Fibroblast of mammary gland (primary cell): Measurements from ENCODE around the gene EHBP1.
"Not testable (repeated sequence)": the region's sequence is repeated elsewhere in the genome, so short reads cannot be mapped to it uniquely, and the experiment has no call there.

ENCODE experiments used
- DNase-seq: peaks from one replicate; pipeline ENCODE4 v3.0.0-alpha.2; 2010; ENCODE audit warnings: low read depth
- H3K4me3 ChIP-seq: 2 replicates; pipeline ENCODE4 v1.5.1; 2011; ENCODE audit warnings: low read depth, mild to moderate bottlenecking, low read length, moderate library complexity; ENCODE audit not compliant: control insufficient read depth
- TF ChIP-seq, protein P1 (sequence below): conservative IDR thresholded peaks from 2 replicates; pipeline ENCODE4 v1.5.1; 2011; ENCODE audit warnings: low read depth, low read length, inconsistent platforms; ENCODE audit not compliant: control insufficient read depth, insufficient read depth

Gene EHBP1

DNA sequence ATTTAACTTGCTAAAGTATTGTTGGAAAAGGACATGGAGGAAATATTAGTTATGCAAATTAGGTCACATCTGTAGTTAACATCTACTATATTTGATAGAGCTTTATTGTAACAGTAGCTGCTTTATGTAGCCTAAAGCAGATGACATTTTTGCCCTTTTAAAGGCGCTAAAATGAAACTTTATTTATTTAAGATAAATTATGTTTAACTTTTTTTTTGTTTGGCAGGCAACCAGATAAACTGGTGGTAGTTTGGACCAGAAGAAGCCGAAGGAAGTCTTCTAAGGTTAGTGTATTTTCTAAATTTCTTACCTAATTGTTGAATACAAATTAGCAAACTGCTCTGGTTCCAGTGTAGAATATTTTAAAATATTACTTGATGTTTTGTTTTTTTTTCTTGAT, 41.7 kb downstream of the EHBP1 start:
- no peak for DNase-seq
- TF ChIP-seq, protein P1, sequence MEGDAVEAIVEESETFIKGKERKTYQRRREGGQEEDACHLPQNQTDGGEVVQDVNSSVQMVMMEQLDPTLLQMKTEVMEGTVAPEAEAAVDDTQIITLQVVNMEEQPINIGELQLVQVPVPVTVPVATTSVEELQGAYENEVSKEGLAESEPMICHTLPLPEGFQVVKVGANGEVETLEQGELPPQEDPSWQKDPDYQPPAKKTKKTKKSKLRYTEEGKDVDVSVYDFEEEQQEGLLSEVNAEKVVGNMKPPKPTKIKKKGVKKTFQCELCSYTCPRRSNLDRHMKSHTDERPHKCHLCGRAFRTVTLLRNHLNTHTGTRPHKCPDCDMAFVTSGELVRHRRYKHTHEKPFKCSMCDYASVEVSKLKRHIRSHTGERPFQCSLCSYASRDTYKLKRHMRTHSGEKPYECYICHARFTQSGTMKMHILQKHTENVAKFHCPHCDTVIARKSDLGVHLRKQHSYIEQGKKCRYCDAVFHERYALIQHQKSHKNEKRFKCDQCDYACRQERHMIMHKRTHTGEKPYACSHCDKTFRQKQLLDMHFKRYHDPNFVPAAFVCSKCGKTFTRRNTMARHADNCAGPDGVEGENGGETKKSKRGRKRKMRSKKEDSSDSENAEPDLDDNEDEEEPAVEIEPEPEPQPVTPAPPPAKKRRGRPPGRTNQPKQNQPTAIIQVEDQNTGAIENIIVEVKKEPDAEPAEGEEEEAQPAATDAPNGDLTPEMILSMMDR = no peak
- H3K4me3 ChIP-seq = no peak overlapping the region

DNA sequence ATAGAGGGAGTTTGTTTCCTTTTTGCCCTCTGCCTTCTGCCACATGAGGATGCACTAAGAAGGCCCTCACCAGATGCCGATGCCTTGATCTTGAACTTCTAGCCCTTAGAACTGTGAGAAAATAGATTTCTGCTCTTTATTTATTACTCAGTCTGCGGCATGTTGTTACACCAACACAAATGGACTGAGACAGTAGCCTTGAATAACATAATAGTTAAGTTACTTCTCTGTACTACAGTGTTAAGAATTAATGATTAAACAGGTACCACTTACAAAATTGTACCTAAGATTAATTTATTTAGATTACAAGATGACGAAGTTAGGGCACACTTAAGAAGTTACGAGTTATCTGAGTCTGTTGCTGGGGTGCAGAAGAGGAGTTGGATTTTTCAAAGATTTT, 42.4 kb downstream of the EHBP1 start:
- TF ChIP-seq, protein P1 = no peak
- no peak overlapping the region for H3K4me3 ChIP-seq
- no peak for DNase-seq

DNA sequence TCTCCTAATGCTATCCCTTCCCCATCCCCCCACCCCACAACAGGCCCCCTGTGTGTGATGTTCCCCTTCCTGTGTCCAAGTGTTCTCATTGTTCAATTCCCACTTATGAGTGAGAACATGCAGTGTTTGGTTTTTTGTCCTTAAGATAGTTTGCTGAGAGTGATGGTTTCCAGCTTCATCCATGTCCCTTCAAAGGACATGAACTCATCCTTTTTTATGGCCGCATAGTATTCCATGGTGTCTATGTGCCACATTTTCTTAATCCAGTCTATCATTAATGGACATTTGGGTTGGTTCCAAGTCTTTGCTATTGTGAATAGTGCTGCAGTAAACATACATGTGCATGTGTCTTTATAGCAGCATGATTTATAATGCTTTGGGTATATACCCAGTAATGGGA, 43.6 kb downstream of the EHBP1 start:
- not testable (repeated sequence) for DNase-seq, H3K4me3 ChIP-seq

DNA sequence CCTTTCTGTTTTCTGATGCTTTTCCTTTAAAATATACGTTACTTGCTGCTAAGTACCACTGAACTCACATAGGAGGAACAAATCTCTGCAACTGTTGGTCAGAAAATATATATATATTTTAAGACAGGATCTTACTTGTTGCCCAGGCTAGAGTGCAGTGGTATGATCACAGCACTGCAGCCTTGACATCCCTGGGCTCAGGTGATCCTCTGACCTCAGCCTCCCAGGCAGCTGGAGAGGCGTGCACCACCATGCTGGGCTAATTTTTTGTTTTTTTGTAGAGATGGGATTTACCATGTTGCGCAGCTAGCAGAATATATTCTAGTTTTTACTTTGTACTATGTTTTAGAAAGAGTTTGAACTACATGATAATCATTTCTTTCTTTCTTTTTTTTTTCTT, 51.5 kb downstream of the EHBP1 start:
- no peak for DNase-seq
- TF ChIP-seq, protein P1 = no peak
- no peak overlapping the region for H3K4me3 ChIP-seq

DNA sequence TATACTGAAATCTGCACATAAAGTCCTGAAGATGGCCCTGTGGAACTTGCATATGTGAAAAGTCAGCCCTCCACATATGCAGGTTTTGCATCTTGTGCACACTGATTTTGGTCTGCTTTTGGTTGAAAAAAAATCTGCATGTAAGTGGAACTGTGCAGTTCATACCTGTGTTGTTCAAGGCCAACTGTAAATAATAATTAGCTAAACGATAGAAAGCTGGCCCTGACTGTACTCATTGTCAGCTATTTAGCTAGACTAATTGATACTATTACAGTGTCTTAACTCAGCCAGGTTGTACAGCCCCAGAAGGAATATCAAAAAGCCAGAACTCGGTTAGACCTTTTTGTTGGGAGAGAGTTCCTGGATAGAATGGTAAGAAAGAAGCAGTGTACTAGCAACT, 54.5 kb downstream of the EHBP1 start:
- no peak overlapping the region for H3K4me3 ChIP-seq
- TF ChIP-seq, protein P1 = no peak
- DNase-seq = no peak

DNA sequence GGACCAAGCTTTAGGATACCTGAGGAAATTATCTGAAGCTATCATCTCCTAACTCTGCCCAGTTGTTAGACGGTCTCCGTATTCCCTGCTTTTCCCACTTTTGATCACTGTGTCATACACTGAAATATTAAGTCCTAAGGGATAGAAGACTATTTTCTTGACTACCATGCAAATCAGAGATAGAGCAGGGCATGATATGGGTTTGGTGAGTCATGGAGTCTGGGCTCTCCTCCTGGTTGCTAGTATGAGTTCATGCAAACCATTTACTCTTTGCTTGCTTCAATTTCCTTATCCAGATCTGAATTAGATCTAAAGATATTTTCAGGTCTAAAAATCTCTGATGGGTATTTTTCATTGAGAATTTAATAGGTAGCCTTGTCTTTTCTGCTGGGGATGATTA, 55.0 kb downstream of the EHBP1 start:
- no peak overlapping the region for H3K4me3 ChIP-seq
- DNase-seq = peak; percentile 74
- TF ChIP-seq, protein P1 = no peak

DNA sequence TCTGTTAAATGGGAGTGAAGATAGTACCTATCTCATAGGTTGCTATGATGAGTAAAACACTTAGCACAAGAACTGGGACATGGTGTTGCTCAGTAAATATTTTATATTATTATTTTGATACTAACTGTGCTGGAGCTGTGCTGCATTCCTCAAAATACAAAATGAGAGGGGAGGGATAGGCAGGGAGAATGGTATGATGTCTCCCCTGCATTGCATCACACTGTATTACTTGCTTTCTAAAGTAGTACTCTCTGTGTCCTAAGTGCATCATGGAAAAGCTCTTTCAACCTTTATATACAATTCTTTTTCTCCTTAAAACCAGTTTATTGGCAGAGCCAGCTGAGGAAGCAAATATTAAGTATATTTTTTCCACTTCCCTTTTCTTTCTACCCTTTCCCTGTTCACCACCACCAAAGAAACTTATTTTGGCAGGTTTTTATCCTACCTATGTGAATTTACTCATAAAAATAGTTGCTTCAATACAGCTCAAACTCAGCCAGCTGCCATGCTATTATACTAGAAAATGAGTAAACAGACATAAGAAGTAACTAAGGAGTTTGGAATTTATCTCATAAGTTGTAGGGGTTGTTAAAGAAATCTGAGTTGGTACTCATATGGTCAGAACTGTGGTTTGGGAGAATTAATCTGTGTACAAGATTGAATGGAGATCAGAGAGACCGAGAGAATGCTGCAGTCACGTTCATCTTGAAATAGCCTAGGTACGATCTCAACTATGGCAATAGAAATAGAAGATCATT, 60.3 kb downstream of the EHBP1 start:
- no peak overlapping the region for H3K4me3 ChIP-seq
- TF ChIP-seq, protein P1 = no peak
- no peak for DNase-seq
